HepG2 (cell line): ENCODE measurements around the gene PLD4. TPM values are rescaled to one million over a fixed set of nuclear protein-coding genes. Genes with fewer than 3 reads are reported as not detected.

Experiments
- ATAC-seq: fragments of 200-7000 bp; cut with Tn5 transposase; 3 replicates; pipeline ENCODE4 v1.9.1; 2020; ENCODE audit warnings: mild to moderate bottlenecking, moderate library complexity
- Bru-seq: library from RNA; stranded (reverse); fragments of 400-500 nt; gene quantifications from one replicate; lab custom pipeline; 2021; lab: Mats Ljungman, UMichigan
- BruChase-seq, 2 experiments: library from RNA; stranded (reverse); fragments of 400-500 nt; gene quantifications; one replicate each; lab custom pipeline; 2021; lab: Mats Ljungman, UMichigan
- BruUV-seq: library from RNA; stranded (reverse); fragments of 400-500 nt; replicated peaks from 2 replicates; lab custom pipeline; 2021; lab: Mats Ljungman, UMichigan
- CTCF ChIA-PET: fragments of 300-600 bp; formaldehyde crosslinking; extraction: SDS; loops from one replicate; lab custom pipeline; 2021; ENCODE audit warnings: low total read pairs, inconsistent platforms, low intra/inter-chr PET ratio; lab: Yijun Ruan, JAX
- POLR2A ChIA-PET: fragments of 350-600 bp; sonication (Branson Sonifier 250); formaldehyde crosslinking; loops from one replicate; lab custom pipeline; 2020; ENCODE audit warnings: antibody characterized with exemption, inconsistent platforms; lab: Yijun Ruan, JAX
- DNase-seq: peaks from one replicate; pipeline ENCODE4 v3.0.0-alpha.2; 2015; ENCODE audit warnings: low spot score
- FAIRE-seq: peaks from 3 replicates; lab custom pipeline; 2011; peaks lifted over from hg19 to GRCh38; lab: Jason Lieb, UNC
- H2AFZ ChIP-seq: one replicate; pipeline ENCODE4 v1.6.1; 2011; ENCODE audit warnings: low read length, inconsistent platforms
- H3K27ac ChIP-seq: fragments of 300-600 bp; 3 replicates; pipeline ENCODE4 v1.8.0; 2011; ENCODE audit warnings: mixed run types, mild to moderate bottlenecking, mixed read lengths, low read length, inconsistent platforms; ENCODE audit not compliant: insufficient read depth; ENCODE audit errors: extremely low read length
- H3K27me3 ChIP-seq, 2 experiments: fragments of 200-600 bp in 1 of 2; 2 replicates in 1 of 2; 3 replicates in 1 of 2; pipeline versions ENCODE4 v1.6.0 to v1.8.0; 2011; ENCODE audit warnings: low read length in 2 of 2, mild to moderate bottlenecking in 2 of 2, moderate library complexity in 2 of 2, inconsistent platforms in 1 of 2; ENCODE audit not compliant: insufficient read depth in 2 of 2, control insufficient read depth in 1 of 2
- H3K36me3 ChIP-seq, 2 experiments: fragments of 200-600 bp in 1 of 2; replicated peaks in 1 of 2; 2 replicates in 1 of 2; 3 replicates in 1 of 2; pipeline versions ENCODE4 v1.5.1 to v1.8.0; 2011; ENCODE audit warnings: low read length in 2 of 2, inconsistent platforms in 1 of 2; ENCODE audit not compliant: insufficient read depth in 2 of 2, control insufficient read depth in 1 of 2
- H3K4me1 ChIP-seq: 2 replicates; pipeline ENCODE4 v1.5.1; 2012; ENCODE audit warnings: low read length, inconsistent platforms; ENCODE audit not compliant: insufficient read depth
- H3K4me2 ChIP-seq: 2 replicates; pipeline ENCODE4 v1.6.0; 2011; ENCODE audit warnings: low read depth, low read length, inconsistent platforms
- H3K4me3 ChIP-seq, 3 experiments: fragments of 200-600 bp in 1 of 3; sonication (generic), shearing (Covaris generic) in 1 of 3; replicated peaks in 1 of 3; 2 replicates each; pipeline ENCODE4 v1.5.1; 2011 to 2016; ENCODE audit warnings: low read length in 3 of 3, inconsistent platforms in 2 of 3, low read depth in 2 of 3, mild to moderate bottlenecking in 2 of 3, control low read depth in 1 of 3, mixed read lengths in 1 of 3; ENCODE audit not compliant: insufficient read depth in 1 of 3
- H3K79me2 ChIP-seq: one replicate; pipeline ENCODE4 v1.6.1; 2011; ENCODE audit warnings: low read length, inconsistent platforms; ENCODE audit not compliant: insufficient read depth
- H3K9ac ChIP-seq: 2 replicates; pipeline ENCODE4 v1.6.0; 2011; ENCODE audit warnings: mild to moderate bottlenecking, low read depth, low read length, inconsistent platforms; ENCODE audit not compliant: insufficient read depth
- H3K9me3 ChIP-seq: 2 replicates; pipeline ENCODE4 v1.5.1; 2012; ENCODE audit warnings: mild to moderate bottlenecking, low read length
- H4K20me1 ChIP-seq: 2 replicates; pipeline ENCODE4 v1.6.0; 2011; ENCODE audit warnings: inconsistent platforms, mild to moderate bottlenecking, low read length, moderate library complexity; ENCODE audit not compliant: insufficient read depth
- E2F2 ChIP-seq: sonication (generic); formaldehyde crosslinking; IDR thresholded peaks from 2 replicates; pipeline ENCODE4 v1.4.0; 2020; ENCODE audit warnings: missing genetic modification reagents, borderline replicate concordance
- ZNF768 ChIP-seq: sonication (generic); formaldehyde crosslinking; IDR thresholded peaks from 2 replicates; pipeline ENCODE4 v1.4.0; 2020; ENCODE audit warnings: missing genetic modification reagents
- WGBS: methylation state at CpG from one replicate; pipeline ENCODE4 v1.1.6; 2017; ENCODE audit warnings: low lambda C conversion rate; 5-methylcytosine and 5-hydroxymethylcytosine counted together
- in situ Hi-C: cut with HindIII; loops from 2 replicates; pipeline ENCODE4 v1.10.0; 2017; ENCODE audit warnings: low pct_unique_long_range_greater_than_20kb; ENCODE audit not compliant: extremely low pct_ligation_motif_present
- intact Hi-C: fragments of 100-400 bp; cut with micrococcal nuclease; formaldehyde crosslinking; loops from one replicate; pipeline ENCODE4 v1.10.0; 2022; ENCODE audit not compliant: unreplicated experiment
- long read RNA-seq, 2 experiments: library from RNA in 1 of 2; library from polyadenylated mRNA in 1 of 2; stranded (forward) in 1 of 2; unstranded in 1 of 2; transcript quantifications; one replicate each; pipeline ENCODE4 v2.0.0, GENCODE V29; 2019 to 2022
- polyA minus RNA-seq, 3 experiments: library from RNA; depleted of rRNA, polyadenylated mRNA; stranded (reverse); fragments of >200 nt; gene quantifications; 2 replicates each; pipeline ENCODE4 v1.2.3, GENCODE V29; 2011; ENCODE audit warnings: low replicate concordance in 1 of 3
- polyA plus RNA-seq, 8 experiments: library from polyadenylated mRNA; depleted of rRNA in 3 of 8; stranded (reverse) in 7 of 8; unstranded in 1 of 8; fragments of >200 nt; fragmentation: Illumina TruSeq in 4 of 8; extraction: Trizol in 4 of 8; gene quantifications; 2 replicates each; pipeline versions ENCODE4 v1.2.1 to v1.2.3, GENCODE V29; 2011 to 2016; ENCODE audit warnings: low read depth in 4 of 8, missing spikeins in 1 of 8, mixed read lengths in 1 of 8; ENCODE audit not compliant: insufficient read depth in 1 of 8
- total RNA-seq, 5 experiments: library from RNA; depleted of rRNA; stranded (reverse); fragments of >200 nt; fragmentation: Illumina TruSeq; extraction: Trizol; gene quantifications; 2 replicates each; pipeline ENCODE4 v1.2.3, GENCODE V29; 2016; ENCODE audit warnings: low read depth in 1 of 5

PLD4 gene
- not detected in 2 replicates for total RNA-seq (2016; rRNA removed; fragmentation: Illumina TruSeq; extraction: Trizol)
- not detected in 2 replicates for total RNA-seq (2016; cell fraction: cytosol; rRNA removed; fragmentation: Illumina TruSeq; extraction: Trizol; ENCODE audit: low read depth)
- not detected in 2 replicates for total RNA-seq (2016; cell fraction: insoluble cytoplasmic fraction; rRNA removed; fragmentation: Illumina TruSeq; extraction: Trizol)
- not detected in 2 replicates for total RNA-seq (2016; cell fraction: membrane; rRNA removed; fragmentation: Illumina TruSeq; extraction: Trizol)
- not detected in 2 replicates for total RNA-seq (2016; cell fraction: nucleus; rRNA removed; fragmentation: Illumina TruSeq; extraction: Trizol)
- not detected in 2 replicates for polyA plus RNA-seq (2011; rRNA removed)
- not detected in 2 replicates for polyA plus RNA-seq (2011; cell fraction: cytosol; rRNA removed)
- polyA plus RNA-seq (2011; cell fraction: nucleus; rRNA removed), result not detected in 2 replicates
- polyA plus RNA-seq (2012), result not detected in 2 replicates
- polyA plus RNA-seq (2016; cell fraction: cytosol; fragmentation: Illumina TruSeq; extraction: Trizol; ENCODE audit: low read depth), result not detected in 2 replicates
- polyA plus RNA-seq (2016; cell fraction: insoluble cytoplasmic fraction; fragmentation: Illumina TruSeq; extraction: Trizol; ENCODE audit: low read depth), result not detected in 2 replicates
- polyA plus RNA-seq (2016; cell fraction: membrane; fragmentation: Illumina TruSeq; extraction: Trizol; ENCODE audit: low read depth), result not detected in 2 replicates
- not detected in 2 replicates for polyA plus RNA-seq (2016; cell fraction: nucleus; fragmentation: Illumina TruSeq; extraction: Trizol; ENCODE audit: insufficient read depth, low read depth)
- 0.02 TPM in 1 of 2 replicates, not detected in the other for polyA minus RNA-seq (2011; rRNA and poly(A)+ RNA removed; ENCODE audit: low replicate concordance)
- polyA minus RNA-seq (2011; cell fraction: cytosol; rRNA and poly(A)+ RNA removed), result not detected in 2 replicates
- not detected in 2 replicates for polyA minus RNA-seq (2011; cell fraction: nucleus; rRNA and poly(A)+ RNA removed)
- not detected for Bru-seq, nascent RNA
- BruChase-seq, experiment 1, labeled RNA remaining after a 6-hour chase, result not detected
- BruChase-seq, experiment 2, labeled RNA remaining after a 2-hour chase, result not detected
- long read RNA-seq, experiment 1, result 0 reads
- long read RNA-seq, experiment 2, result 0 reads

- Histone ChIP-seq H2AFZ (no peak within 1 kb of the TSS), H4K20me1 (no peaks in the 10 kb centered on the region), H3K79me2 (no peaks in the 10 kb centered on the region), H3K4me1 (0 out of 2 replicates have a peak, but pooled peaks cover 1% of the 10 kb centered on the region), H3K4me2 (no peak within 1 kb of the TSS), H3K9ac (no peak within 1 kb of the TSS), H3K27ac (no peak within 1 kb of the TSS), H3K27me3 (peaks cover 10 to 47% of the 10 kb centered on the region in 2 experiments; a peak in 4 of 5 replicates), H3K36me3 (no peaks in the 10 kb centered on the region), H3K9me3 (no peaks in the 10 kb centered on the region), H3K4me3 (no peak within 1 kb of the TSS)
- intact Hi-C loops (no loop called here), in situ Hi-C loops (no loop called here)
- CTCF ChIA-PET, result no interaction called here
- TF ChIP-seq E2F2 (CRISPR knock-in tag) (no peak), ZNF768 (CRISPR knock-in tag) (0 out of 2 replicates have a peak, but pooled peaks have one; percentile 7)
- WGBS, result 52% methylated on average over 10 of the region's 14 CpGs
- BruUV-seq, result no TSS peak
- no peak for DNase-seq
- POLR2A ChIA-PET, result no interaction called here
- peak; percentile 27; the same call in 2 of the 3 replicates for ATAC-seq
- no peak for FAIRE-seq
These were observed at the start of gene PLD4 for GRCh38 chr14:104924421-104925213. Gene PLD4, plus strand, starts transcription at chr14:104924879. Its CDS starts 2,262 bp downstream, at chr14:104927141.
